H9 (cell line): Measurements from ENCODE around the gene C2orf42. TPM values are rescaled to one million over a fixed set of nuclear protein-coding genes. Genes with fewer than 3 reads are reported as not detected.
"Not testable (repeated sequence)": the region's sequence is repeated elsewhere in the genome, so short reads cannot be mapped to it uniquely, and the experiment has no call there.

Source experiments
- DNase-seq: peaks from one replicate; pipeline ENCODE4 v3.0.0-alpha.2; 2017
- H2AFZ ChIP-seq: one replicate; pipeline ENCODE4 v1.6.1; 2013; ENCODE audit warnings: mild to moderate bottlenecking, low read length, control low read depth, moderate library complexity
- H2AK5ac ChIP-seq: 2 replicates; pipeline ENCODE4 v1.6.1; 2013; ENCODE audit warnings: low read length, control low read depth, mixed read lengths; ENCODE audit not compliant: insufficient read length
- H2BK120ac ChIP-seq: one replicate; pipeline ENCODE4 v1.6.1; 2013; ENCODE audit warnings: low read depth, mild to moderate bottlenecking, low read length, control low read depth, inconsistent platforms; ENCODE audit not compliant: poor library complexity, severe bottlenecking
- H2BK12ac ChIP-seq: 2 replicates; pipeline ENCODE4 v1.6.1; 2013; ENCODE audit warnings: low read length, control low read depth, mixed read lengths, low read depth; ENCODE audit not compliant: insufficient read length
- H2BK15ac ChIP-seq: 2 replicates; pipeline ENCODE4 v1.6.1; 2013; ENCODE audit warnings: low read depth, low read length, control low read depth
- H2BK20ac ChIP-seq: one replicate; pipeline ENCODE4 v1.6.1; 2013; ENCODE audit warnings: low read depth, mild to moderate bottlenecking, low read length, control low read depth, inconsistent platforms; ENCODE audit not compliant: poor library complexity, severe bottlenecking
- H2BK5ac ChIP-seq: 2 replicates; pipeline ENCODE4 v1.6.1; 2013; ENCODE audit warnings: low read length, control low read depth, mixed read lengths; ENCODE audit not compliant: insufficient read length
- H3K14ac ChIP-seq: 2 replicates; pipeline ENCODE4 v1.6.1; 2013; ENCODE audit warnings: low read length, control low read depth; ENCODE audit not compliant: insufficient read depth
- H3K18ac ChIP-seq: 2 replicates; pipeline ENCODE4 v1.6.1; 2013; ENCODE audit warnings: low read depth, mild to moderate bottlenecking, mixed read lengths, low read length, control low read depth; ENCODE audit not compliant: insufficient read length
- H3K23ac ChIP-seq: 2 replicates; pipeline ENCODE4 v1.6.1; 2013; ENCODE audit warnings: low read length, control low read depth, mixed read lengths, low read depth; ENCODE audit not compliant: insufficient read length
- H3K23me2 ChIP-seq: 2 replicates; pipeline ENCODE4 v1.6.1; 2013; ENCODE audit warnings: low read depth, mild to moderate bottlenecking, mixed read lengths, low read length, control low read depth; ENCODE audit not compliant: insufficient read length, poor library complexity, severe bottlenecking
- H3K27ac ChIP-seq: 2 replicates; pipeline ENCODE4 v1.5.1; 2013; ENCODE audit warnings: low read length, control low read depth, mixed read lengths, low read depth; ENCODE audit not compliant: insufficient read length
- H3K27me3 ChIP-seq: 2 replicates; pipeline ENCODE4 v1.6.1; 2013; ENCODE audit warnings: low read length, control low read depth, inconsistent platforms; ENCODE audit not compliant: insufficient read depth
- H3K4ac ChIP-seq: 2 replicates; pipeline ENCODE4 v1.6.1; 2013; ENCODE audit warnings: low read depth, mild to moderate bottlenecking, control low read depth, inconsistent platforms, low read length, moderate library complexity
- H3K4me1 ChIP-seq: 2 replicates; pipeline ENCODE4 v1.6.1; 2013; ENCODE audit warnings: low read length, control low read depth, inconsistent platforms; ENCODE audit not compliant: insufficient read depth
- H3K4me2 ChIP-seq: 2 replicates; pipeline ENCODE4 v1.6.1; 2013; ENCODE audit warnings: low read length, control low read depth, mixed read lengths; ENCODE audit not compliant: insufficient read length, insufficient read depth
- H3K56ac ChIP-seq: 2 replicates; pipeline ENCODE4 v1.6.1; 2013; ENCODE audit warnings: low read depth, mild to moderate bottlenecking, mixed read lengths, low read length, control low read depth; ENCODE audit not compliant: insufficient read length
- H3K79me1 ChIP-seq: 2 replicates; pipeline ENCODE4 v1.6.1; 2013; ENCODE audit warnings: low read depth, mild to moderate bottlenecking, moderate library complexity, low read length, control low read depth, inconsistent platforms; ENCODE audit not compliant: insufficient read depth, poor library complexity, severe bottlenecking
- H3K79me2 ChIP-seq: 2 replicates; pipeline ENCODE4 v1.6.1; 2013; ENCODE audit warnings: low read length, control low read depth, inconsistent platforms; ENCODE audit not compliant: insufficient read depth
- H3K9ac ChIP-seq: 2 replicates; pipeline ENCODE4 v1.6.1; 2013; ENCODE audit warnings: low read length, control low read depth, mixed read lengths; ENCODE audit not compliant: insufficient read length; ENCODE audit errors: extremely low read depth
- H3K9me3 ChIP-seq: one replicate; pipeline ENCODE4 v1.6.1; 2013; ENCODE audit warnings: low read depth, low read length, inconsistent platforms; ENCODE audit not compliant: control insufficient read depth
- H3T11ph ChIP-seq: one replicate; pipeline ENCODE4 v1.6.1; 2013; ENCODE audit warnings: mild to moderate bottlenecking, low read length, control low read depth, inconsistent platforms
- H4K20me1 ChIP-seq: one replicate; pipeline ENCODE4 v1.6.1; 2013; ENCODE audit not compliant: control insufficient read depth, insufficient read length, insufficient read depth
- H4K5ac ChIP-seq: 2 replicates; pipeline ENCODE4 v1.6.1; 2013; ENCODE audit warnings: low read depth, mild to moderate bottlenecking, mixed read lengths, low read length, control low read depth; ENCODE audit not compliant: insufficient read length
- H4K8ac ChIP-seq: replicated peaks from 2 replicates; pipeline ENCODE4 v1.6.1; 2013; ENCODE audit warnings: low read length, control low read depth, mixed read lengths, low read depth; ENCODE audit not compliant: insufficient read length
- H4K91ac ChIP-seq: 2 replicates; pipeline ENCODE4 v1.6.1; 2013; ENCODE audit warnings: low read depth, mild to moderate bottlenecking, moderate library complexity, mixed read lengths, low read length, control low read depth; ENCODE audit not compliant: insufficient read length
- H3K27ac Mint-ChIP-seq, 3 experiments: 2 replicates in 2 of 3; 3 replicates in 1 of 3; pipeline ENCODE4 v1.8.0; 2020 to 2021; ENCODE audit warnings: mixed read lengths in 3 of 3, mild to moderate bottlenecking in 1 of 3, moderate library complexity in 1 of 3
- H3K27me3 Mint-ChIP-seq: 2 replicates; pipeline ENCODE4 v1.8.0; 2021; ENCODE audit warnings: low read depth, mild to moderate bottlenecking, moderate library complexity, mixed read lengths
- H3K36me3 Mint-ChIP-seq, 3 experiments: 2 replicates in 2 of 3; 3 replicates in 1 of 3; pipeline ENCODE4 v1.8.0; 2020 to 2021; ENCODE audit warnings: low read depth in 3 of 3, mixed read lengths in 3 of 3; ENCODE audit not compliant: insufficient read depth in 1 of 3
- H3K4me1 Mint-ChIP-seq, 2 experiments: 2 replicates each; pipeline ENCODE4 v1.8.0; 2020; ENCODE audit warnings: mixed read lengths in 2 of 2
- H3K4me3 Mint-ChIP-seq, 2 experiments: 2 replicates in 1 of 2; 3 replicates in 1 of 2; pipeline ENCODE4 v1.8.0; 2020 to 2021; ENCODE audit warnings: mild to moderate bottlenecking in 2 of 2, mixed read lengths in 2 of 2, moderate library complexity in 1 of 2
- H3K9me3 Mint-ChIP-seq, 2 experiments: 2 replicates in 1 of 2; 3 replicates in 1 of 2; pipeline ENCODE4 v1.8.0; 2020; ENCODE audit warnings: mild to moderate bottlenecking in 2 of 2, mixed read lengths in 2 of 2, moderate library complexity in 1 of 2
- CTCF ChIP-seq: fragments of 200-600 bp; sonication (generic); conservative IDR thresholded peaks from 3 replicates; pipeline ENCODE4 v1.8.0; 2021; ENCODE audit warnings: antibody characterized with exemption, mild to moderate bottlenecking
- WGBS: extraction: QIAGEN DNeasy Blood & Tissue Kit; methylation state at CpG from one replicate; pipeline ENCODE4 v1.1.7; 2013; ENCODE audit warnings: missing lambda C conversion rate, low lambda C conversion rate, mixed read lengths; ENCODE audit not compliant: insufficient read length; ENCODE audit errors: extremely low coverage; 5-methylcytosine and 5-hydroxymethylcytosine counted together
- total RNA-seq: library from RNA; stranded (reverse); gene quantifications from 2 replicates; pipeline ENCODE4 v1.2.1, GENCODE V29; 2021

The C2orf42 gene
- total RNA-seq, 1 experiment from 2014 or later, result 19.0 TPM

GRCh38 chr2:70132244-70133126 is 58.3 kb downstream of the C2orf42 start:
- no peak overlapping the region for H3K23ac ChIP-seq
- H4K20me1 ChIP-seq, result no peaks in the 10 kb centered on the region
- peaks cover 4% of the 10 kb centered on the region for H3K4me1 ChIP-seq
- H2AK5ac ChIP-seq, result no peak overlapping the region
- H4K5ac ChIP-seq, result no peak overlapping the region
- H2BK12ac ChIP-seq, result no peak overlapping the region
- H3K79me1 ChIP-seq, result no peaks in the 10 kb centered on the region
- peak overlapping the region; percentile 18 for H2AFZ ChIP-seq
- H2BK120ac ChIP-seq, result peak overlapping the region; percentile 69
- H3K9ac ChIP-seq, result peak overlapping the region; percentile 1
- no peak overlapping the region for H4K91ac ChIP-seq
- H2BK20ac ChIP-seq, result no peak overlapping the region
- Mint-ChIP-seq H3K27ac (peak overlapping the region; percentile 78 to 97 (median 94)), H3K4me1 (peaks cover 31 to 36% of the 10 kb centered on the region in 2 experiments), H3K27me3 (no peaks in the 10 kb centered on the region), H3K36me3 (0 out of 7 replicates have a peak, but pooled peaks cover 0 to 4% (median 0%) of the 10 kb centered on the region in 3 experiments), H3K9me3 (no peaks in the 10 kb centered on the region; a peak in 1 of 5 replicates), H3K4me3 (peak overlapping the region in 1 of 2 experiments; percentile 21; a peak in 3 of 5 replicates)
- H3K9me3 ChIP-seq, result no peaks in the 10 kb centered on the region
- DNase-seq, result no peak
- H3K4me2 ChIP-seq, result no peak overlapping the region
- H3K27ac ChIP-seq, result peak overlapping the region; percentile 5
- H3K79me2 ChIP-seq, result no peaks in the 10 kb centered on the region
- H3K4ac ChIP-seq, result no peak overlapping the region
- no peak for TF ChIP-seq CTCF
- H3K14ac ChIP-seq, result no peak overlapping the region
- H3T11ph ChIP-seq, result no peak overlapping the region
- H3K18ac ChIP-seq, result no peak overlapping the region
- H3K27me3 ChIP-seq, result no peaks in the 10 kb centered on the region
- H4K8ac ChIP-seq, result no peak overlapping the region
- no peak overlapping the region for H3K56ac ChIP-seq
- no peaks in the 10 kb centered on the region for H3K23me2 ChIP-seq
- no peak overlapping the region for H2BK15ac ChIP-seq
- no peak overlapping the region for H2BK5ac ChIP-seq
- no CpG with 5 or more reads among the region's 8 CpGs for WGBS

- H3K79me2 ChIP-seq, H3K4me3 Mint-ChIP-seq, H2BK20ac ChIP-seq, H4K91ac ChIP-seq, H3K23me2 ChIP-seq, H2BK120ac ChIP-seq, H3K14ac ChIP-seq, H2AK5ac ChIP-seq, H2BK5ac ChIP-seq, H4K5ac ChIP-seq, H4K20me1 ChIP-seq, H3K9me3 ChIP-seq, H3K4me2 ChIP-seq, H3K79me1 ChIP-seq, H3K18ac ChIP-seq, H3K27ac ChIP-seq, H3K4me1 ChIP-seq, H3K27me3 ChIP-seq, H3K36me3 Mint-ChIP-seq, H2BK12ac ChIP-seq, H3K56ac ChIP-seq, DNase-seq, H3K9ac ChIP-seq, H2AFZ ChIP-seq, H3T11ph ChIP-seq, H3K23ac ChIP-seq, H3K9me3 Mint-ChIP-seq, H2BK15ac ChIP-seq, H4K8ac ChIP-seq, H3K4ac ChIP-seq, H3K27me3 Mint-ChIP-seq: not testable (repeated sequence)
- Mint-ChIP-seq H3K4me1 (peaks cover 34 to 38% of the 10 kb centered on the region in 2 experiments), H3K27ac (peak overlapping the region in 2 of 3 experiments; percentile 75 to 79; a peak in 2 of 7 replicates)
- WGBS, result no CpG with 5 or more reads among the region's 17 CpGs
These were observed 59.3 kb downstream of the C2orf42 start for GRCh38 chr2:70131344-70132143.
